ENCODE results near the gene EMILIN2.
A peak's percentile ranks its signal among the peaks of the same experiment; 100 is the strongest.

GRCh38 chr18:2958819-2959298 lies 112.1 kb downstream of the EMILIN2 start:
- TF ChIP-seq CTCF (IDR thresholded peaks at IDR 0.05; ENCODE audit: insufficient read depth, low read length): no peak
- TF ChIP-seq POLR2AphosphoS5 (IDR thresholded peaks at IDR 0.05; ENCODE audit: low read depth): peak; percentile 50; the same call in 1 of the 2 replicates
- no peak for TF ChIP-seq SPI1 (IDR thresholded peaks at IDR 0.05; ENCODE audit: borderline replicate concordance, low read depth)

All from HL-60 (cell line).